Measurements from ENCODE around the gene CMTM7. TPM values are rescaled to one million over a fixed set of nuclear protein-coding genes. Genes with fewer than 3 reads are reported as not detected.

Gene CMTM7
- total and polyA plus RNA-seq, 7 experiments from 2014 or later: 38.6 to 157 (median 53.0) TPM

GRCh38 chr3:32484436-32484835 lies 92.8 kb downstream of the CMTM7 start:
- CTCF ChIA-PET: interaction anchor here (1.0 kb wide), 1 partner anchor 15 kb away, joined by 3 read pairs; no protein-coding TSS in a partner anchor
- intact Hi-C loops (cut with micrococcal nuclease): no loop called here
- H3K4me1 ChIP-seq (ENCODE audit: control insufficient read depth in 2 of 2, insufficient read depth in 2 of 2, low read length in 2 of 2): no peaks in the 10 kb centered on the region
- no peaks in the 10 kb centered on the region for H3K27me3 ChIP-seq (ENCODE audit: control insufficient read depth in 2 of 2, insufficient read depth in 2 of 2, low read length in 2 of 2)
- ATAC-seq (peak; percentile 74), DNase-seq (no peak)
- Mint-ChIP-seq H3K4me3 (peak overlapping the region in 3 of 10 donors; percentile 16 to 27 (median 19)), H3K4me1 (peaks cover 11 to 55% (median 21%) of the 10 kb centered on the region in 7 donors), H3K36me3 (peaks cover 4 to 70% (median 57%) of the 10 kb centered on the region in 5 donors), H3K27me3 (no peaks in the 10 kb centered on the region), H3K9me3 (peaks cover 0 to 3% (median 0%) of the 10 kb centered on the region in 11 donors), H3K27ac (peak overlapping the region in 2 of 9 donors; percentile 50 to 51)
- H3K4me3 ChIP-seq (ENCODE audit: low read length): no peak overlapping the region
- peaks cover 0 to 33% (median 10%) of the 10 kb centered on the region in 3 experiments for H3K36me3 ChIP-seq (ENCODE audit: control insufficient read depth in 2 of 3, insufficient read depth in 3 of 3, low read length in 3 of 3)
- H3K27ac ChIP-seq (ENCODE audit: low read depth, low read length): no peak overlapping the region
- no peaks in the 10 kb centered on the region for H3K9me3 ChIP-seq (ENCODE audit: control insufficient read depth in 2 of 3, low read length in 3 of 3)
- POLR2A ChIA-PET: interaction anchor here (1.1 kb wide), 1 partner anchor 11 kb away, joined by 3 read pairs; no protein-coding TSS in a partner anchor

GRCh38 chr3:32487781-32488473 lies 96.3 kb downstream of the CMTM7 start:
- Histone ChIP-seq H3K4me3 (ENCODE audit: low read length) (no peak overlapping the region), H3K4me1 (ENCODE audit: control insufficient read depth in 2 of 2, insufficient read depth in 2 of 2, low read length in 2 of 2) (no peaks in the 10 kb centered on the region), H3K9me3 (ENCODE audit: control insufficient read depth in 2 of 3, low read length in 3 of 3) (no peaks in the 10 kb centered on the region), H3K36me3 (ENCODE audit: control insufficient read depth in 2 of 3, insufficient read depth in 3 of 3, low read length in 3 of 3) (peaks cover 0 to 19% (median 10%) of the 10 kb centered on the region in 3 experiments), H3K27ac (ENCODE audit: low read depth, low read length) (no peak overlapping the region), H3K27me3 (ENCODE audit: control insufficient read depth in 2 of 2, insufficient read depth in 2 of 2, low read length in 2 of 2) (no peaks in the 10 kb centered on the region)
- intact Hi-C loops (cut with micrococcal nuclease): no loop called here
- H3K27ac Mint-ChIP-seq: peak overlapping the region in 2 of 9 donors; percentile 18 to 46
- POLR2A ChIA-PET: interaction anchor here (1.2 kb wide), 1 partner anchor 82 kb away, joined by 4 read pairs; no protein-coding TSS in a partner anchor
- H3K4me3 Mint-ChIP-seq: no peak overlapping the region
- H3K27me3 Mint-ChIP-seq: no peaks in the 10 kb centered on the region
- ATAC-seq (no peak), DNase-seq (no peak)
- H3K36me3 Mint-ChIP-seq: peaks cover 4 to 42% (median 37%) of the 10 kb centered on the region in 5 donors
- CTCF ChIA-PET: interaction anchor here (0.9 kb wide), 1 partner anchor 20 kb away, joined by 4 read pairs; no protein-coding TSS in a partner anchor
- peaks cover 8 to 41% (median 17%) of the 10 kb centered on the region in 7 donors for H3K4me1 Mint-ChIP-seq
- H3K9me3 Mint-ChIP-seq: peaks cover 0 to 2% (median 0%) of the 10 kb centered on the region in 11 donors

GRCh38 chr3:32488474-32489008 lies 96.9 kb downstream of the CMTM7 start:
- Mint-ChIP-seq H3K36me3 (peaks cover 4 to 39% (median 35%) of the 10 kb centered on the region in 5 donors), H3K27ac (peak overlapping the region in 1 of 9 donors; percentile 46), H3K4me3 (no peak overlapping the region), H3K9me3 (peaks cover 0 to 2% (median 0%) of the 10 kb centered on the region in 11 donors), H3K4me1 (peaks cover 6 to 39% (median 17%) of the 10 kb centered on the region in 7 donors), H3K27me3 (no peaks in the 10 kb centered on the region)
- Histone ChIP-seq H3K4me1 (ENCODE audit: control insufficient read depth in 2 of 2, insufficient read depth in 2 of 2, low read length in 2 of 2) (no peaks in the 10 kb centered on the region), H3K27me3 (ENCODE audit: control insufficient read depth in 2 of 2, insufficient read depth in 2 of 2, low read length in 2 of 2) (no peaks in the 10 kb centered on the region), H3K36me3 (ENCODE audit: control insufficient read depth in 2 of 3, insufficient read depth in 3 of 3, low read length in 3 of 3) (peaks cover 0 to 17% (median 10%) of the 10 kb centered on the region in 3 experiments), H3K4me3 (ENCODE audit: low read length) (no peak overlapping the region), H3K9me3 (ENCODE audit: control insufficient read depth in 2 of 3, low read length in 3 of 3) (no peaks in the 10 kb centered on the region), H3K27ac (ENCODE audit: low read depth, low read length) (no peak overlapping the region)
- intact Hi-C loops (cut with micrococcal nuclease): no loop called here
- DNase-seq (no peak), ATAC-seq (no peak)
- POLR2A ChIA-PET: interaction anchor here (1.2 kb wide), 1 partner anchor 81 kb away, joined by 4 read pairs; no protein-coding TSS in a partner anchor
- CTCF ChIA-PET: interaction anchor here (0.9 kb wide), 1 partner anchor 20 kb away, joined by 4 read pairs; no protein-coding TSS in a partner anchor

GRCh38 chr3:32492684-32493436 lies 101.2 kb downstream of the CMTM7 start:
- Mint-ChIP-seq H3K27me3 (no peaks in the 10 kb centered on the region), H3K4me3 (no peak overlapping the region), H3K9me3 (peaks cover 0 to 1% (median 0%) of the 10 kb centered on the region in 11 donors), H3K4me1 (peaks cover 11 to 30% (median 18%) of the 10 kb centered on the region in 7 donors), H3K36me3 (peaks cover 0 to 21% (median 15%) of the 10 kb centered on the region in 5 donors), H3K27ac (no peak overlapping the region)
- DNase-seq: no peak
- ChIA-PET CTCF (no interaction called here), POLR2A (interaction anchor here (0.7 kb wide), 1 partner anchor 9 kb away, joined by 5 read pairs; no protein-coding TSS in a partner anchor)
- Histone ChIP-seq H3K27ac (ENCODE audit: low read depth, low read length) (no peak overlapping the region), H3K4me3 (ENCODE audit: low read length) (no peak overlapping the region), H3K27me3 (ENCODE audit: control insufficient read depth in 2 of 2, insufficient read depth in 2 of 2, low read length in 2 of 2) (no peaks in the 10 kb centered on the region), H3K4me1 (ENCODE audit: control insufficient read depth in 2 of 2, insufficient read depth in 2 of 2, low read length in 2 of 2) (peaks cover 0 to 4% of the 10 kb centered on the region in 2 donors), H3K9me3 (ENCODE audit: control insufficient read depth in 2 of 3, low read length in 3 of 3) (no peaks in the 10 kb centered on the region), H3K36me3 (ENCODE audit: control insufficient read depth in 2 of 3, insufficient read depth in 3 of 3, low read length in 3 of 3) (peaks cover 0 to 6% (median 0%) of the 10 kb centered on the region in 3 experiments)
- intact Hi-C loops (cut with micrococcal nuclease): no loop called here
- no peak for ATAC-seq

GRCh38 chr3:32493437-32494414 lies 102.1 kb downstream of the CMTM7 start:
- no peak overlapping the region for H3K4me3 Mint-ChIP-seq
- H3K27ac ChIP-seq (ENCODE audit: low read depth, low read length): no peak overlapping the region
- H3K9me3 Mint-ChIP-seq: peaks cover 0 to 1% (median 0%) of the 10 kb centered on the region in 11 donors
- no peaks in the 10 kb centered on the region for H3K9me3 ChIP-seq (ENCODE audit: control insufficient read depth in 2 of 3, low read length in 3 of 3)
- peaks cover 0 to 16% (median 11%) of the 10 kb centered on the region in 5 donors for H3K36me3 Mint-ChIP-seq
- POLR2A ChIA-PET: no interaction called here
- H3K4me3 ChIP-seq (ENCODE audit: low read length): no peak overlapping the region
- CTCF ChIA-PET: no interaction called here
- no peak overlapping the region for H3K27ac Mint-ChIP-seq
- no peaks in the 10 kb centered on the region for H3K27me3 ChIP-seq (ENCODE audit: control insufficient read depth in 2 of 2, insufficient read depth in 2 of 2, low read length in 2 of 2)
- intact Hi-C loops (cut with micrococcal nuclease): no loop called here
- peaks cover 16 to 30% (median 24%) of the 10 kb centered on the region in 7 donors for H3K4me1 Mint-ChIP-seq
- DNase-seq: no peak
- no peaks in the 10 kb centered on the region for H3K27me3 Mint-ChIP-seq
- no peaks in the 10 kb centered on the region for H3K36me3 ChIP-seq (ENCODE audit: control insufficient read depth in 2 of 3, insufficient read depth in 3 of 3, low read length in 3 of 3)
- peaks cover 0 to 4% of the 10 kb centered on the region in 2 donors for H3K4me1 ChIP-seq (ENCODE audit: control insufficient read depth in 2 of 2, insufficient read depth in 2 of 2, low read length in 2 of 2)
- ATAC-seq: peak; percentile 28

Measured in naive thymus-derived CD4-positive, alpha-beta T cell (primary cell).